K562 (cell line): ENCODE data around the gene BCL7B. TPM values are rescaled to one million over a fixed set of nuclear protein-coding genes. Genes with fewer than 3 reads are reported as not detected.

Source experiments
- ATF1 ChIP-seq, 2 experiments: fragments of 450-650 bp in 1 of 2; IDR thresholded peaks; 2 replicates each; pipeline ENCODE4 v1.6.1; 2016; ENCODE audit warnings: missing compliant biosample characterization in 1 of 2, missing genetic modification characterization in 1 of 2
- BHLHE40 ChIP-seq: IDR thresholded peaks from 2 replicates; pipeline ENCODE4 v1.6.1; 2011; ENCODE audit warnings: low read length, improper control_type of control experiment
- CEBPG ChIP-seq, 3 experiments: fragments of 200-800 bp in 1 of 3; sonication (Bioruptor generic) in 1 of 3; sonication (generic) in 1 of 3; formaldehyde crosslinking in 1 of 3; IDR thresholded peaks in 2 of 3; conservative IDR thresholded peaks in 1 of 3; 2 replicates each; pipeline versions ENCODE4 v1.6.1 to v1.8.0; 2016 to 2022; ENCODE audit warnings: missing compliant biosample characterization in 2 of 3, missing genetic modification characterization in 2 of 3, mild to moderate bottlenecking in 1 of 3, missing genetic modification reagents in 1 of 3
- EP400 ChIP-seq: fragments of 450-650 bp; IDR thresholded peaks from 2 replicates; pipeline ENCODE4 v1.6.1; 2017; ENCODE audit warnings: antibody characterized with exemption, mild to moderate bottlenecking, moderate library complexity
- FOS ChIP-seq: IDR thresholded peaks from 3 replicates; pipeline ENCODE4 v1.6.1; 2011; ENCODE audit not compliant: insufficient read length; ENCODE audit errors: extremely low read depth
- FOXK1 ChIP-seq: sonication (generic); formaldehyde crosslinking; IDR thresholded peaks from 2 replicates; pipeline ENCODE4 v1.8.0; 2022; ENCODE audit warnings: missing genetic modification reagents, mild to moderate bottlenecking, borderline replicate concordance
- HMGXB4 ChIP-seq: sonication (generic); formaldehyde crosslinking; IDR thresholded peaks from 2 replicates; pipeline ENCODE4 v1.8.1; 2023; ENCODE audit warnings: mild to moderate bottlenecking, missing genetic modification reagents
- KDM1A ChIP-seq, 2 experiments: fragments of 450-650 bp; IDR thresholded peaks; 2 replicates each; pipeline ENCODE4 v1.6.1; 2016; ENCODE audit warnings: mild to moderate bottlenecking in 2 of 2
- MTA3 ChIP-seq: fragments of 450-650 bp; formaldehyde crosslinking; IDR thresholded peaks from 2 replicates; pipeline ENCODE4 v1.6.1; 2017; ENCODE audit warnings: mild to moderate bottlenecking, borderline replicate concordance
- NFRKB ChIP-seq: fragments of 450-650 bp; IDR thresholded peaks from 2 replicates; pipeline ENCODE4 v1.6.1; 2016; ENCODE audit warnings: low read depth
- NR1H2 ChIP-seq: sonication (generic); formaldehyde crosslinking; IDR thresholded peaks from 2 replicates; pipeline ENCODE4 v1.4.0; 2020; ENCODE audit warnings: mild to moderate bottlenecking, missing genetic modification reagents
- PCBP1 ChIP-seq: fragments of 200-400 bp; formaldehyde crosslinking; IDR thresholded peaks from 2 replicates; pipeline ENCODE4 v1.6.1; 2018; ENCODE audit warnings: mild to moderate bottlenecking, low read depth, low read length; ENCODE audit not compliant: poor library complexity, severe bottlenecking
- PHF21A ChIP-seq: fragments of 450-650 bp; IDR thresholded peaks from 2 replicates; pipeline ENCODE4 v1.6.1; 2017; ENCODE audit warnings: low read depth, borderline replicate concordance
- RAD51 ChIP-seq: fragments of 450-650 bp; IDR thresholded peaks from 2 replicates; pipeline ENCODE4 v1.7.1; 2016; ENCODE audit warnings: low read depth, mild to moderate bottlenecking, borderline replicate concordance
- RBFOX2 ChIP-seq: fragments of 200-400 bp; formaldehyde crosslinking; IDR thresholded peaks from 2 replicates; pipeline ENCODE4 v1.6.1; 2017; ENCODE audit warnings: low read depth, mild to moderate bottlenecking, low read length, moderate library complexity
- RFX5 ChIP-seq: IDR thresholded peaks from 2 replicates; pipeline ENCODE4 v1.6.1; 2011; ENCODE audit warnings: low read depth, mild to moderate bottlenecking, improper control_type of control experiment, low read length
- ZHX1 ChIP-seq: fragments of 150-350 bp; conservative IDR thresholded peaks from 2 replicates; pipeline ENCODE4 v1.6.1; 2014; ENCODE audit warnings: low read length
- ZNF175 ChIP-seq: fragments of 200-800 bp; sonication (Bioruptor generic); IDR thresholded peaks from 2 replicates; pipeline ENCODE4 v1.6.1; 2016; ENCODE audit warnings: low read depth, mild to moderate bottlenecking, missing genetic modification characterization, missing compliant biosample characterization
- polyA plus RNA-seq, 8 experiments: library from polyadenylated mRNA; depleted of rRNA in 4 of 8; stranded (reverse) in 5 of 8; unstranded in 3 of 8; fragments of >200 nt; fragmentation: Nextera tagmentation in 2 of 8; fragmentation: Illumina TruSeq in 1 of 8; extraction: Ambion mirVana in 2 of 8; extraction: Trizol in 1 of 8; gene quantifications; 2 replicates each; pipeline versions ENCODE4 v1.2.1 to v1.2.3, GENCODE V29; 2011 to 2014; ENCODE audit warnings: inconsistent platforms in 1 of 8, missing spikeins in 1 of 8
- total RNA-seq, 7 experiments: library from RNA; depleted of rRNA in 6 of 7; stranded (reverse); fragments of >200 nt in 6 of 7; fragmentation: Illumina TruSeq in 2 of 7; extraction: Trizol in 2 of 7; gene quantifications; 2 replicates each; pipeline versions ENCODE4 v1.2.1 to v1.2.3, GENCODE V29; 2011 to 2021; ENCODE audit warnings: low replicate concordance in 1 of 7
- TF ChIP-seq, protein P1 (sequence below): fragments of 450-650 bp; formaldehyde crosslinking; IDR thresholded peaks from 2 replicates; pipeline ENCODE4 v1.4.0; 2020; ENCODE audit warnings: mild to moderate bottlenecking, moderate library complexity

BCL7B gene
- total and polyA plus RNA-seq, 9 of the 15 experiments (the other 6 are each of a cell fraction or from before 2014, with no cell fraction given) = 10.0 to 73.2 (median 32.9) TPM

DNA sequence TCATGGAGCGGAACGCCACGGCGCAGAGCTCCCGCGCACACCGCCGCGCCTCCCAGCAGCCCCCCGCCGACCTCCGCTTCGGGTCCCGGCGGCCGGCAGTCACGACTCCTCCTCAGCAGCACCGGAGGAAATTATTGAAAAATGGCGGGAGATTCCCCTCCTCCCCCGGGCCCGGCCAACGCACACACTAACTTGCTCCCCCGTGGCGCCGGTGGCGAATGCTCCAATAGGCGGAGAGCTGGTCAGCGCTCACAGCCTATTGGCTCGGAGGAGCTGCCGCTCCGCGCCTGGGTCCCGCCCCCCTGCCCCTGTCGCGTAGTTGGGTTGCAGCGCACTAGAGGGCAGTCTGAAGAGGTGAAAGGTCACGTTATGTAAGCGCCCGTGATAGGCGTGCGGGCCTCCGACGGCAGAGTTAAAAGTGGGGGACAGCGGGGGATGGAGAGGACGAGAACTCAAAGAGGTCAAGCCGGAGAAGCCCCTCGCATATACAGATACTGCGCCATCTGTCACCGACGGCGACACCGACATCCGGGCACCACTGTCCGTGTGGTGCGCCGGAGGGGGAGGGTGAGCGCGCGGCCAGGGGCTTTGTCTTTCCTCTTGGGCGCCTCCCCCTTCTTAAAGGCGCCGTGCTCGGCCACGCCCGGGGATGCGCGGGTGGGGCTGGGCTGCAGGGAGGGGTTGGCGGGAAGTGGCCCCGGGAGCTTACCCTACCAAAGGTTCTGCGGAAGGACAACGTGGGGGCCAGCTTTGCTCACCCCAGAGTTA lies 35.2 kb downstream of the BCL7B start, which contains the start of gene BAZ1B (continued):
- TF ChIP-seq FOXK1 (CRISPR knock-in tag) (0 out of 2 replicates have a peak, but pooled peaks have one; percentile 19), BHLHE40 (peak; percentile 85), HMGXB4 (CRISPR knock-in tag) (peak; percentile 62; the same call in 1 of the 2 replicates), EP400 (peak; percentile 99), ZHX1 (no peak; the same call in 1 of the 2 replicates), ATF1 (CRISPR knock-in tag; IDR thresholded peaks at IDR 0.05) (peak; percentile 60; the same call in 1 of the 2 replicates), ATF1 (tag; IDR thresholded peaks at IDR 0.05) (peak; percentile 97), RFX5 (peak; percentile 56; the same call in 1 of the 2 replicates), PHF21A (peak; percentile 42; the same call in 1 of the 2 replicates), CEBPG (CRISPR knock-in tag; IDR thresholded peaks at IDR 0.05) (peak; percentile 69; the same call in 1 of the 2 replicates), CEBPG (tag; conservative IDR thresholded peaks at IDR 0.05 in 1 of 2, IDR thresholded peaks at IDR 0.05 in 1 of 2) (no peak), NR1H2 (CRISPR knock-in tag) (0 out of 2 replicates have a peak, but pooled peaks have one; percentile 71), PCBP1 (peak; percentile 98), ZNF175 (CRISPR knock-in tag) (peak; percentile 50; the same call in 1 of the 2 replicates), MTA3 (peak; percentile 92; the same call in 1 of the 2 replicates), FOS (peak; percentile 98), RAD51 (peak; percentile 14; the same call in 1 of the 2 replicates), RBFOX2 (peak; percentile 95), KDM1A (IDR thresholded peaks at IDR 0.05) (0 out of 4 replicates have a peak, but pooled peaks of 1 of the 2 experiments have one; percentile 70), NFRKB (peak; percentile 94)
- TF ChIP-seq, protein P1, sequence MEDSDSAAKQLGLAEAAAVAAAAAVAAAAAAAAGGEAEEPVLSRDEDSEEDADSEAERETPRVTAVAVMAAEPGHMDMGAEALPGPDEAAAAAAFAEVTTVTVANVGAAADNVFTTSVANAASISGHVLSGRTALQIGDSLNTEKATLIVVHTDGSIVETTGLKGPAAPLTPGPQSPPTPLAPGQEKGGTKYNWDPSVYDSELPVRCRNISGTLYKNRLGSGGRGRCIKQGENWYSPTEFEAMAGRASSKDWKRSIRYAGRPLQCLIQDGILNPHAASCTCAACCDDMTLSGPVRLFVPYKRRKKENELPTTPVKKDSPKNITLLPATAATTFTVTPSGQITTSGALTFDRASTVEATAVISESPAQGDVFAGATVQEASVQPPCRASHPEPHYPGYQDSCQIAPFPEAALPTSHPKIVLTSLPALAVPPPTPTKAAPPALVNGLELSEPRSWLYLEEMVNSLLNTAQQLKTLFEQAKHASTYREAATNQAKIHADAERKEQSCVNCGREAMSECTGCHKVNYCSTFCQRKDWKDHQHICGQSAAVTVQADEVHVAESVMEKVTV (CRISPR knock-in tag) = no peak; the same call in 1 of the 2 replicates
